Measurements from ENCODE around the gene GLCE. TPM values are rescaled to one million over a fixed set of nuclear protein-coding genes. Genes with fewer than 3 reads are reported as not detected.

Gene GLCE
- total RNA-seq (2014; rRNA removed; shearing (Covaris generic); ENCODE audit: low replicate concordance) = 12.2 and 21.4 TPM in 2 replicates

DNA sequence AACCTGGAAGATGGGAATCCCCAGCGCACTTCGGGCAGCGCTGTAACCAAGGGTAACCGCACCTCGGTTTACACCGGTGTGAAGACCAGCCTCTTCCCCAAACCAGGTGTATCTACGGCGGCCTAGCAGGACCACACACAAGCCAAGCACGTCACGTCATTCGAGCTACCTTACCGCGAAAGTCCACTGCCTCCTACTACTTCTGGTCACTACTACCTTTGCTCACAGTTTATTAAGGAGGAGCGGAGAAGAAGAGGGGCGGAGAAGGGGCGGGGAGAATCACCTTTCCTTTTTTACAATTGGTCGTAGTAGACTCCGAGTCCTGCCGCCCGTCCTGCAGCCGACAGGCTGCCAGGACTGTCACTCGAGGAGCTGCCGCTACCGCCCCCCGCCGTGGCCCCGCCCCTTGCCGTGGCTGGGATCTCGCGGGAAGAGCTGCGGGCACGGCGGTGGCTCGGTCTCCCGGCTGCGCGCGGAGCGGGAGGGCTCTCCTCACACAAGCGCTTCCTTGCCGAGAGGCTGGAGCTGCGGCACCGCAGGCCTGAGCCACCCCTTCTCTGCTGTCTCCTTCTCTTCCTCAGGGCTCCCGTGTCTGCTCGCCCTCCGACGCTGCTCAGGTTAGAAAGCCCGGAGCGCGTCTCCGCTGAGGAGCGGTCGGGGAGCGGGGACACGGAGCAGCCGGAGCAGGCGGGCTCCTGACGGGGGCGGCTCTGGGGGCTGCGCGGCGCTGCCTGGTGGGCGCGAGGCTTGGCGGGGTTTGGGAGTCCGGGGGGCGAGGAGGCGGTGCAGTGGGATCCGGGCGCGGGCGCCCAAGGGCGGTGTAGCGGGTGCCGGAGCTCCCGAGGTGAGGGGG lies at the start of gene GLCE:
Gene GLCE, plus strand, starts transcription at position 495 of the 853 bp plus-strand sequence. CDS start 95,172 bp downstream, outside the sequence.
- DNase-seq = peak; percentile 97
- peak within 1 kb of the TSS; percentile 77 for H3K4me3 ChIP-seq
- no peaks in the 10 kb centered on the region for H3K27me3 ChIP-seq
- H3K36me3 ChIP-seq = no peaks in the 10 kb centered on the region
- no peaks in the 10 kb centered on the region for H3K9me3 ChIP-seq

DNA sequence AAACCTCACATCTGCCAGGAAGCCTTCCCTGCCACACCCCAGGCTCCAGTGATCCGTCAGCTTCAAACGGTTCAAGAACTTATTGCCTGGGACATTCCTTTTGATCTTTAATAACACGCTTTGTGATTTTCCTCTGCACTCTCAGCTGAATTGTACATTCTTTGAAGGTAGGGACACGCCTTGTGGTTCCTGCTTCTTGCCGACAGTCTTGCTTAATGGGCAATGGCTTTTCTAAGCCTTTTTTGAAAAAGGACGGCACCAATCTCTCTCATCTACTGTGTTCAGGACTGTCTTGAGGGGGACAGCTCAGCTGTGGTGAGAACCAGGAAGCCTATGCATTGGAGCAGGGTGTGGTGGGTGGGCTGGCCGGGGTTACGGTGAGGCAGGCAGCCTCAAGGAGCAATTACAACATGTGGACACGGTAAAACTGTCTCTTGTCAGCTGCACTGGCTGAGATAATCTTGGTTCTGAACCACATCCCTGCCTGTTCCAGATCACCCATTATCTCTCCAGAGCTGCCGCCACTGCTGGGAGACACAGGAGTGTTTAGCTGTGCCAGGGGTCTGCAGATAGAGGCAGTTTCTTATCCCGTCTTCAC lies 46.0 kb upstream of the GLCE start:
- H3K9me3 ChIP-seq = no peaks in the 10 kb centered on the region
- H3K4me3 ChIP-seq = no peak overlapping the region
- DNase-seq = no peak
- no peaks in the 10 kb centered on the region for H3K36me3 ChIP-seq
- peaks cover 4% of the 10 kb centered on the region for H3K27me3 ChIP-seq

- H3K27me3 ChIP-seq = peaks cover 7% of the 10 kb centered on the region
- H3K4me3 ChIP-seq = no peak overlapping the region
- H3K36me3 ChIP-seq = no peaks in the 10 kb centered on the region
- no peak for DNase-seq
- H3K9me3 ChIP-seq = no peaks in the 10 kb centered on the region
These were observed 45.4 kb upstream of the GLCE start for GRCh38 chr15:69115031-69115430.

- no peak for DNase-seq
- peaks cover 7% of the 10 kb centered on the region for H3K27me3 ChIP-seq
- no peaks in the 10 kb centered on the region for H3K36me3 ChIP-seq
- H3K9me3 ChIP-seq = no peaks in the 10 kb centered on the region
- H3K4me3 ChIP-seq = no peak overlapping the region
These were observed 44.0 kb upstream of the GLCE start for GRCh38 chr15:69116391-69116790.

GRCh38 chr15:69117431-69117871 lies 43.0 kb upstream of the GLCE start:
- DNase-seq = no peak
- peaks cover 7% of the 10 kb centered on the region for H3K27me3 ChIP-seq
- no peaks in the 10 kb centered on the region for H3K36me3 ChIP-seq

DNA sequence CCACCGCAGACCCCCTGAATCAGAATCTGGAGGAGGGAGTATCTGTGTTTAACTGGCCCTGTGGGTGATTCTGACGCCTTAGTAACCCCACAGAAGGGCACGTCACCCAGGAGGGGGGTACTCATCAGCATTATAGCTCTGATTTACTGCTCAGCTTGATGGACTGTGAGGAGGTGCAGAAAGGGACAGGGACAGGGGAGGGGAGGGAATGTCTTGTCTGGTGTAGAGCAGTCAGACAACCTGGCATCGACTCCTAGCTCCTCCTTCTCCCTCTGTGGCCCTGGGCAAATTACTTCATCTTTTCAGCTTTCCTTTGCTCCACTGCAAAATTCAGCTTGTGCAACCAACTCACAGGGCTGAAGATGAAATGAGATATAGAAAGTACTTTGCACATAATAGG lies 42.3 kb upstream of the GLCE start:
- H3K36me3 ChIP-seq = no peaks in the 10 kb centered on the region
- H3K9me3 ChIP-seq = no peaks in the 10 kb centered on the region
- no peak overlapping the region for H3K4me3 ChIP-seq
- peaks cover 7% of the 10 kb centered on the region for H3K27me3 ChIP-seq
- DNase-seq = no peak

More at GRCh38 chr15:69117431-69117871, 43.0 kb upstream of the GLCE start:
- no peaks in the 10 kb centered on the region for H3K9me3 ChIP-seq
- H3K4me3 ChIP-seq = no peak overlapping the region

GRCh38 chr15:69119001-69119400 lies 41.4 kb upstream of the GLCE start:
- Histone ChIP-seq H3K9me3 (no peaks in the 10 kb centered on the region), H3K4me3 (no peak overlapping the region), H3K27me3 (peaks cover 7% of the 10 kb centered on the region), H3K36me3 (no peaks in the 10 kb centered on the region)
- no peak for DNase-seq

GRCh38 chr15:69119683-69120395 lies 40.6 kb upstream of the GLCE start:
- no peaks in the 10 kb centered on the region for H3K9me3 ChIP-seq
- H3K27me3 ChIP-seq = peaks cover 3% of the 10 kb centered on the region
- H3K4me3 ChIP-seq = no peak overlapping the region
- H3K36me3 ChIP-seq = no peaks in the 10 kb centered on the region
- DNase-seq = no peak

DNA sequence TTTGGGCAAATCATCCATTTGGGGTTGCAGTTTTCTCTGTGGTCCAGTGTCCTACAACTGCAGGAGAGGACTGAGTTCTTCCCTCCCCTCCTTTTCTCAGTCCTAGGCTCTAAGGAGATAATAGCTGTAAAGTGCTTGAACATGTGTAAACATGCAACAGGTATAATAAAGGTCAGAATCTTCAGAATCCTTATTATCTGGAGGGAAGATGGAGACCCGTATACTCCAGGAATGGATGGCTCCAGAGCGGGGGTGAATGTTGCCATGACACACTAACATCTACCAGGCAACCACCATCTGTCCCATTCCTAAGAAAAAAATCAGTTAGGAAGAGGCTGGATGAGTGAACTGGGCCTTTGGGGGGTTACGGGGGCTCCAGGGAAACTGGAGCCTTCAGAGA lies 39.7 kb upstream of the GLCE start:
- no peak overlapping the region for H3K4me3 ChIP-seq
- H3K9me3 ChIP-seq = no peaks in the 10 kb centered on the region
- no peaks in the 10 kb centered on the region for H3K36me3 ChIP-seq
- H3K27me3 ChIP-seq = peaks cover 3% of the 10 kb centered on the region
- no peak for DNase-seq

- Histone ChIP-seq H3K36me3 (no peaks in the 10 kb centered on the region), H3K4me3 (no peak overlapping the region), H3K9me3 (no peaks in the 10 kb centered on the region), H3K27me3 (peaks cover 3% of the 10 kb centered on the region)
- DNase-seq = no peak
These were observed 39.1 kb upstream of the GLCE start for GRCh38 chr15:69121198-69121828.

- Histone ChIP-seq H3K9me3 (no peaks in the 10 kb centered on the region), H3K36me3 (no peaks in the 10 kb centered on the region)
These were observed 35.2 kb upstream of the GLCE start for GRCh38 chr15:69125236-69125635.

GRCh38 chr15:69126054-69126469 lies 34.4 kb upstream of the GLCE start:
- H3K9me3 ChIP-seq = no peaks in the 10 kb centered on the region
- DNase-seq = peak; percentile 33
- no peaks in the 10 kb centered on the region for H3K27me3 ChIP-seq
- H3K4me3 ChIP-seq = no peak overlapping the region
- no peaks in the 10 kb centered on the region for H3K36me3 ChIP-seq

More at GRCh38 chr15:69125236-69125635, 35.2 kb upstream of the GLCE start:
- DNase-seq = no peak
- H3K27me3 ChIP-seq = no peaks in the 10 kb centered on the region
- H3K4me3 ChIP-seq = no peak overlapping the region

- Histone ChIP-seq H3K27me3 (no peaks in the 10 kb centered on the region), H3K4me3 (no peak overlapping the region), H3K9me3 (no peaks in the 10 kb centered on the region), H3K36me3 (no peaks in the 10 kb centered on the region)
- DNase-seq = no peak
These were observed 33.1 kb upstream of the GLCE start for GRCh38 chr15:69127306-69127705.

- peak; percentile 91 for DNase-seq
- no peaks in the 10 kb centered on the region for H3K36me3 ChIP-seq
- no peaks in the 10 kb centered on the region for H3K9me3 ChIP-seq
- no peak overlapping the region for H3K4me3 ChIP-seq
- H3K27me3 ChIP-seq = no peaks in the 10 kb centered on the region
These were observed 31.6 kb upstream of the GLCE start for GRCh38 chr15:69128667-69129311.

GRCh38 chr15:69131362-69132220 lies 28.8 kb upstream of the GLCE start:
- Histone ChIP-seq H3K27me3 (no peaks in the 10 kb centered on the region), H3K36me3 (no peaks in the 10 kb centered on the region), H3K9me3 (no peaks in the 10 kb centered on the region), H3K4me3 (no peak overlapping the region)
- no peak for DNase-seq
